HG02642 (cell line): Measurements from ENCODE around the gene RPL36.
"Not testable (repeated sequence)": the region's sequence is repeated elsewhere in the genome, so short reads cannot be mapped to it uniquely, and the experiment has no call there.

ENCODE experiments used
- ATAC-seq: cut with Tn5 transposase; IDR thresholded peaks from one replicate; pipeline ENCODE4 v1.9.1; 2021; ENCODE audit warnings: mild to moderate bottlenecking; ENCODE audit not compliant: unreplicated experiment, poor library complexity

The RPL36 gene

DNA sequence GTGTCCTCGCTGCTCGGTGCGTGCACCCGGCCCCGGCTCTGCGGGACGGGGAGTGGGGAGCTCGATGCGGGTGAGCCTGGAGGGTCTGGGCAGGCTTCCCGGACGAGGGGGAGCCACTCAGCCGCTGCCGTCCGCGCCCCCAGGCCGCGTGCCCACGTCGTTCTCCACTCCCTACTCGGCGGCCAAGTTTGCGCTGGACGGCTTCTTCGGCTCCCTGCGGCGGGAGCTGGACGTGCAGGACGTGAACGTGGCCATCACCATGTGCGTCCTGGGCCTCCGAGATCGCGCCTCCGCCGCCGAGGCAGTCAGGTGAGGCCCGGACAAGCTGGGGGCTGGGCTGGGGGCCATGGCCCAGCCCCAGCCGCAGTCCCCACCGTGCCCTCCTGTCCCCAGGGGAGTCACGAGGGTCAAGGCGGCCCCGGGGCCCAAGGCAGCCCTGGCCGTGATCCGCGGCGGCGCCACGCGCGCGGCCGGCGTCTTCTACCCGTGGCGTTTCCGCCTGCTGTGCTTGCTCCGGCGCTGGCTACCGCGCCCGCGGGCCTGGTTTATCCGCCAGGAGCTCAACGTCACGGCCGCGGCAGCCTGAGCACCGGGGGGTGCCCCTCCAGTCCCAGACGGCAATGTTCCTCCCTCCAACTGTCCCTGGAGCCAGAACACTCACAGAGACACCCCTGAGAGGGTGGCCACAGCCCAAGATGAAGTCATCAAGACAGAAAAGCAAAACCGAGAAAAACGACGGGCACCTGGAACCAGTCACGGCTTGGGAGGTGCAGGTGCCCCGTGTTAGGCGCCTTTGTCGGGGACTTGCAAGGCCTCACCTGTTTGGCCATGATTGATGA, 2.5 kb upstream of the RPL36 start:
- no peak for ATAC-seq

DNA sequence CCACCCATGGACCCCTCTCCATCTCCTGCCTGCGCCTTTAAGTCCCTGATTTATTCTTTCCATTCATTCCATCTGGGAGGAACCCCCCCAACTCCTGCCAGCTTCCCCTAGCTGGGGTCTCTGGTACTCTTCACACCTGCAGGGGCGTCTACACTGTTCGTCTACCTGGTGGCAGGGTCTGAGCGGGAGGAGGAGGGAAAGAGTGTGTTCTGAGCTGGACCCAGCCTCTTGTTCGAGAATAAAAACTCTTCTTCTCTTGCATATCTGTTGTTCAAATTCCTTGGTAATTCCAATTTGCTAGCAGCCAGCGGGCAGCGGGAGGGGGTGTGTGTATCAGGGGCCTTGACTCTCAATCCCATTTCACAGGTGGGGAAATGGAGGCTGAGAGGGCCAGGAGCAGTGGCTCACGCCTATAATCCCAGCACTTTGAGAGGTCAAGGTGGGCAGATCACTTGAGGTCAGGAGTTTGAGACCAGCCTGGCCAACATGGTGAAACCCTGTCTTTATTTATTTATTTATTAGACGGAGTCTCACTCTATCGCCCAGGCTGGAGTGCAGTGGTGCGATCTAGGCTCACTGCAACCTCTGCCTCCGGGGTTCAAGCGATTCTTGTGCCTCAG, 1.7 kb upstream of the RPL36 start:
- not testable (repeated sequence) for ATAC-seq

DNA sequence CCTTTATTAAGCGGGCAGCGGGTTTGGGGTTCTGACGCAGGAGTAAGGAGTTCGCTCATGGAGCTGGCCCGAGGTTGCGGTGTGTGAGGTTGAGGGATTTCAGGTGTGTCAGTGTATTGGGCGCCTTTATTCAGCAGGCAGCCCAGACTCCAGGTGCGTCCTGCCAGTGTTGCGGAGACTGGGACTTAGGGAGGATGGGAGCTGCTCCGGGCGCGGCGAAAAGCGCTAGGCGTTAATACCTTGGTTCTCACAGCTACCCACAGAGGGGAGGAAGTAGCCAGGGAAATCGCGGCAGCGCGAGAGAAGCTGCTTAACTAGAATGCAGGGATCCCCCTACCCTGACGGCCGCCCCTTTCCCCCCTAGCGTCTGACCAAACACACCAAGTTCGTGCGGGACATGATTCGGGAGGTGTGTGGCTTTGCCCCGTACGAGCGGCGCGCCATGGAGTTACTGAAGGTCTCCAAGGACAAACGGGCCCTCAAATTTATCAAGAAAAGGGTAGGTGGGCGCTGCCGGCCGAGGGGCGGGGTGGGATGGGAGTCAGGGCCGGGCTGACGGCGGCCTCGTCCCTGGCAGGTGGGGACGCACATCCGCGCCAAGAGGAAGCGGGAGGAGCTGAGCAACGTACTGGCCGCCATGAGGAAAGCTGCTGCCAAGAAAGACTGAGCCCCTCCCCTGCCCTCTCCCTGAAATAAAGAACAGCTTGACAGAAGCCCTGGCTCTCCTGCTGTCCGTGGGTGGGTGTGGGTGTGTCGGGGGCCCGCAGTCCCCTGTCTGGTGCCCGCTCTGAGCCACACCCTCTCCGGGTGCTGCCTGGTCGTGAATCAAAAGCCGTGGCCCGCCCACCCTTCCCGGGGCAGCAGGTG, 1.1 kb downstream of the RPL36 start:
- ATAC-seq: no peak

DNA sequence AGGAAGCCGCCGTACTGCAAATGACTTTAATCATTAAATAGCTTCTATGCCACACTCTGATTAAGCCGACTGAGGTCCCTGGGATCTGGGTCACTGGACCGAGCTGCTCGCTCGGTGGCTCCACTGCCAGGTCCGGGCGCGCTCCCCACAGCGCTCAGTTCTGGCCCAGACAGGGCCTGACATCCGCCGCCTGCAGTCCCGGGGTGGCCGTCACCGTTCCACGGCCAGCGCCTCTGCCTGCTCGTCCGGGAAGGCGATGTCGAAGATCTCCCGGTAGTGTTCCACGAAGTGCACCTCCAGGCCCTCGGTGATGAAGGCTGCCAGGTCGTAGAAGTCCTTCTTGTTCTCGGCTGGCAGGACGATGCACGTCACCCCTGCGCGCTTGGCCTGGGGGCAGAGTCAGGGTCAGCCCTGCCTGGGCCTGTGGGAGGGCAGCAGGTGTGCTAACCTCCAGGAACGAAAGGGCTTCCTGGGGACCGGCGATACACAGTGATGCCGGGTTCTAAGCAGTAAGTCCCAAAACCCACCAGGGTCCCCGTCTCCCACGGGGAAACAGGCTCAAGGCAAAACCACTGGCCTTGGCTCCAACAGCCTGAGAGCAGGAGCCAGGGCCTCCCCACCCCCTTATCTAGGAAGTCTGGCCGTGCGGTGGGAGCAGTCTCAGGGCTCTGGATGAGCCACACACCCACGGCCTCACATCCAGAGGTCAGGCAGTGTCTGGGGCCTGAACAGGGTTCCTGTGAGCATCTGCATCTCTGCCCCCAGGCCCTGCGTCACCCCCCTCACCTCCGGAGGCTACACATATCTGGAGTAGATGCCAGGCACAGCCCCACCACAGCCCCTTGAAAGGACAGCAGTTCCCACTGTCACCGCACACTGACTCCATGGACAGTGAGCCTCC, 2.0 kb downstream of the RPL36 start:
- ATAC-seq: no peak

DNA sequence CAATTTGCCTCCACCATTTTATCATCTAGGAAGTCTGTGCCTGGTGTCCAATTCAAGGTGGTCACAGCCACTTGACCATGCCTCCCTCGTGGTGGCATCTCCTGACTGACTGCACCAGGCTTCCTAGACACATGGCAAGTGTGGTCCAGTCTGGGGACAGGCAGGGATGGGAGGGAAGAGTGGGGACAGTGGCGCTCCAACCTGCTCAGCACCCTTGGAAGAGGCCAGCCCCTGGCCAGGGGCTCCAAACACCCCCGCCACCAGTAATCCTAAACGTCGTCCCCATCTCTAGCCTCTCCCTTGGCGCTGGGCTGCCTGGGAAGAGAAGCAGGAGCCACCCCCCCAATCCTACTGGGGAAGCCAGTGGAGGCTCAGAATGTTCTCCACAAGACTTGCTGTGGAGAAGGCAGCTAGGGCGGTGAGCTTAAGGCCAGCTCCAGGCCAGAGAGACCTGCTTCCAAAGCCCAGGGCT, 2.7 kb downstream of the RPL36 start:
- ATAC-seq: no peak

DNA sequence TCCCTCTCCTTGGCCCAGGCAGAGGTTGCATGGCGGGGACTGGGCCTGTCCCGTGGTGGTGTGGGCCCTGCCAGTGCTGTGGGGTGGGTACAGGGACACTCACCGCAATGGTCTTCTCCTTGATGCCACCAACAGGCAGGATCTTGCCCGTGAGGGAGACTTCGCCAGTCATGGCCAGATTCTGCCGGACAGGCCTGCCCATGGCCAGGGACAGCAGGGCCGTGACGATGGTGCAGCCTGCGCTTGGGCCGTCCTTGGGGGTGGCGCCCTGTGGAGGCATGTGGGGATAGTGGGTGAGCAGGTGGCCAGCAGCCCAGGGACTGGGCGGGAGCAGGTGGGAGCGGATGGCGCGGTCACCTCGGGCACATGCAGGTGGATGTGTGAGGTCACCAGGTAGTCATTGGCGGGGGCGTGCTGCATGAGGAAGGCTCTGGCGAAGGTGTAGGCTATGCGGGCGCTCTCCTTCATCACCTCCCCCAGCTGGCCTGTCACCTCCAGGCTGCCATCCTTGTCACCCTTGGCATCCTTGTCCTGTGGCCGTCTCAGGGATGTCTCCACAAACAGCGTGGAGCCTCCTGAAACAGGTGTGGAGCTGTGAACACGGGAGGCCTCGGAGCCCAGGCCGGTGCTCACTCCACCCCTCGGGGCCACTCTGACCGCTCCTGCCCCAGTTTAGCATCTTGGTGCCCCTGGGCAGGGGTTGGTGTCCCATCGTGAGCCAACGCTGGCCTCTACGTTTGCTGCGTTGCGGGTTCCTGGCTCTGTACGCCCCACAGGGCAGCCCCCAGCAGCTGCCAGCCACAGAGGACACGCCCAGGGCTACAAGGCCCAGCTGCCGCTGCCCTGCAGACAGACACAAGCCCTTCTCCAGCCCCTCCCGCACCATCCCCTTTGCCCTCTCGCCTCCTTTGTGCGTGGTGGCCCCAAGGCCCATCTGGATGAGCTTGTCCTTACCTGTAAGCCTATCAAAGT, 3.4 kb downstream of the RPL36 start:
- ATAC-seq: no peak

DNA sequence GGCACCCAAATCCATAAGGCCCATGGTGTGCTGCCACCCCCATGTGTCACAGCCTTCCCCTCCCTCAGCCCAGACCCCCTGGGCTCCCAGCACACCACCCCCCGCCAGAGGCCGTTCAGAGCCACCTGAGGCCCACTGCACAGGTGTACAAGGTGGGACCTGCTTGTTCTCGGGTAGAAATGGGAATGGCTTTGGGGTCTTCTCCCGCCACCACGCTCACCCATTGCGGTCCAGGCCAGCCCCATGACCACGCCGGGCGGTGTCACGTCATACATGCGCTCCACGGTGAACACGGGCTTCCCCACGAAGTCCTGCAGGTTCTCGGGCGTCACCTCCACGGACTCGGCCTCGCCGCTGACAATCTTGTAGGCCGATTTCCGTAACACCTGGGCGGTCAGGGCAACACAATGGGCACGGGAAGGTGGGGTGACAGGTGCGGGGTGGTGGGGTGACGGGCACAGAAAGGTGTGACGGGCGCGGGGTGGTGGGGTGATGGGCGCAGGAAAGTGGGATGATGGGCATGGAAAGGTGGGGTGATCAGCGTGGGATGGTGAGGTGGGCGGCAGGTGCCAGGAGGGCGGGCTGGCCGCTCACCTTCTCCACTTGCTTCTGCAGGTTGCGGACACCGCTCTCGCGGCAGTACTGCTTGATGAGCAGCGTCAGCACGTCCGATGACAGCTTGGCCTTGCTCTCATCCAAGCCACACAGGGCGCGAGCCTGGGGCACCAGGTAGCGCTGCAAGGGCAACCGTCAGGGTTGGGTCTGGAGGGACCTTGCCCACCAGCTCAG, 4.3 kb downstream of the RPL36 start:
- ATAC-seq: no peak

DNA sequence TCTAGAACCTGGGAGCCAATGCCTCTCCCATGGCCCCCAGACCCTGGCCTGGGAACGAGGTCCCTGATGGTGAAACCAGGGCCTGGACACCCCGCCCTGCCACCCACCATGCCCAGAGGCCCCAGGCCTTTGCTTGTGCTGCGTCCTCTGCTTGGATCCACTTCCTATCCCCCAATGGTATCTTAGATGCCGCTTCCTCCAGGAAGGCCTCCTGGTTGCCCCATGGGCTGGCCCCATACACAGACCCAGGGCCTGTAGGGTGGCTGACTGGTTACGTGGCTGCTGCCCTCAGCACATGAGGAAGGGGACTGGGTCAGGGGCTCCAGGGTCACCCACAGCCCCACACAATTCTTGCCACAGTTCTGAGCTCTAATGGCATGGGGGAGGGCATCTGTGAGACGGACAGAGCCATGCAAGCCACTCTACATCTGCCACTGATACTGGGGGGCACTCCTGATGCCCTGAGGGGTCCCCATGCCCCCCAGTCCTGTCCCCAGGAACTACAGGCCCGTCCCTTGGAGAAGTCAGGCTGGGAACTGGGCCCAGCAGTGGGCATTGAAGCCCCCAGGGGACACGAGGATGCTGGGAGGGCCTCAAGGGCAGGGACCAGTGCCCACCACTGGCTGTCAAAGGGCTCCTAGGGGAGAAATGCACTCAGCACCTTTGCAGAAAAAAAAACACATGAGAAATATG, 5.0 kb downstream of the RPL36 start:
- ATAC-seq: no peak

DNA sequence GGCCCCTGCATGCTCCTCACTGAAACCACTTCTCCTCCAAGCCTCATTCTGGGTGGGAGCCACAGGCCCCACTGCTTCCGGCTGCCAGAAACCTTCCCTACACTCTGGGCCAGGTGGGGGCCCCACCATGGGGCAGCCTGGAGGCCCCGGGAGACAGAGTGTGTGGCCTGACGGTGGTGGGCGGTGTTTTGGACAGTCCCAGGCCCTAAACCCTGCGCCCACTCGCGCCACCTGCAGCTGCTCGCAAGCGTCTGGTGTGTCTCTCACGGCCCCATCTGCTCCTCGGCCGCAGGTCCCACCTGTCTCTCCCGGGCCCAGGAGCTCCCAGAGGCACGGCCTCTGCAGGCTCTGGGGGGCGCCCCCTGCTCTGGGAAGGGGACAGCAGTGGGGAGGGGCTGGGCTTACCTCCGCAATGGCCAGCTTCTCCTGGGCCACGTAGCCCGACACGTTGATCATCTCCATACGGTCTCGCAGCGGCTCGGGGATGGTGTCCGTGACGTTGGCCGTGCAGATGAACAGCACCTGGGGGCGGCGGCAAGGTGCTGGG, 5.6 kb downstream of the RPL36 start:
- ATAC-seq: no peak

DNA sequence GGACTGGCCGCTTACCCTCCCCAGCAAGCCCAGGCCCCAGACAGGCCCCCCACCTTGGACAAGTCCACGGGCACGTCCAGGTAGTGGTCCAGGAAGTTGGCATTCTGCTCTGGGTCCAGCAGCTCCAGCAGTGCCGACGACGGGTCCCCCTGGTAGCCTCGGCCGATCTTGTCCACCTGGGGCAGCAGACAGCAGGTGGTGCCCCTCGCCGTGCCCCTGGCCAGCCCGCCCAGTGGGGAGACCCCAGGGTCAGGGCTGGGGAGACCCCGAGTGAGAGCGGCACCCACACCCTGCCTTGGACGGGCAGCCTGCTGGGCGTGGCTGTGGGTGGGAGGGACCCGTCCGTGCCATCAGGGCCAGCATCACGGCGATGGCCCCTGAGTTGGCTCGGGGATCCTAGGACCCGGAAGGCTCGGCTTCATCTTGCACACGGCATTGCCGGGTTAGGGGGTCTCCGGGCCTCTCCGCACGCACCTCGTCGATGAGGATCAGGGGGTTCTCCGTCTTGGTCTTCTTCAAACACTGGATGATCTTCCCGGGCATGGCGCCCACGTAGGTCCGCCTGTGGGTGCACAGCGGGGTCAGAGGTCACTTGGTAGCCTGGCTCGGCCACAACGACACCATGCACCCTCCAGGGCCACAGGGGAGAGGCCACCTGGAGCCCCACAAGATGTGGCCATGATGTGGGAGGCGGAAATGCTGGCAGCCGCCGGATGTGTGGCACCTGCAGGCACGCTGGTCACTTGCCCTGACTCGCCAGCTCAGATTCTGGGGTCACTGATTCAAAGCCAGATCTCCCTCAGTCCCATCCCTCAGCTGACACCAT, 6.3 kb downstream of the RPL36 start:
- ATAC-seq: no peak

DNA sequence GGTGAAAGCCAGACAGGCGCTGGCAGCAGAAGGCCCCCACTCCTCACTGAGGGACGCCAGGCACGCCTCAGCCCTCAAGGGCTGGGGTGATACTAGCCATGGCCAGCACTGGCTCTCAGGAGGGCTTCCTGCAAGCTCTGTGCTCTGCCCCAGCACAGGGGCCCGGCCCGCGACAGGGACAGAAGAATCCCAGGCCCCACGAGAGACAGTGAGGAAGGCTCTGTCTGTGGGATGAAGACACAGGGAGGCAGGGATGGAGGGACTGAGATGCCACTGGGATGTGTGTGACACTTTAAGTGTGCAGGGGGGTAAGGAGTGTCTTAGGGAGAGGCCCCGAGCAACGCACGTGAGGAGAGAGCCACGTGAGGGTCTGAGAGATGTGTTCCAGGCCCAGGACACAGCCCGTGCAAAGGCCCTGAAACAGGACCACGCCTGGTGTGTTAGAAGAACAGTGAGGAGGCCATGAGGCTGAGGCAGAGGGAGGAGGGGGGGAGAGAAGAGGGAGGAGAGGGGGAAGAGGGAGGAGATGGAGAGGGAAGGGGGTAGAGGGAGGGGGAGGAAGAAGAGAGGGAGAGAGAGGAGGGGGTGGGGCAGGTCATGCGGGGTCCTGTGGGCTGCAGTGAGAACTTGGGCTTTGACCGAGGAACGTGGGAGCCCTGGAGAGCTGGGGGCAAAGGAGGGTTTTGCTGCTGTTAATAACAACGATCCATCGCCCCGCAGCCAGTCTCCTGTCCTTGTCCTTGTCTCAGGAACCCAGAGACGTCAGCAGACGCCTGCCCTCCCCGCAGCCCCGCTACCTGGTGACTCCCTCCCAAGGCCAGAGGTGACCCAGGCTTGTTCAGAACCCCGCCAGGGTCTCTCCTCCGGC, 7.2 kb downstream of the RPL36 start:
- no peak for ATAC-seq

DNA sequence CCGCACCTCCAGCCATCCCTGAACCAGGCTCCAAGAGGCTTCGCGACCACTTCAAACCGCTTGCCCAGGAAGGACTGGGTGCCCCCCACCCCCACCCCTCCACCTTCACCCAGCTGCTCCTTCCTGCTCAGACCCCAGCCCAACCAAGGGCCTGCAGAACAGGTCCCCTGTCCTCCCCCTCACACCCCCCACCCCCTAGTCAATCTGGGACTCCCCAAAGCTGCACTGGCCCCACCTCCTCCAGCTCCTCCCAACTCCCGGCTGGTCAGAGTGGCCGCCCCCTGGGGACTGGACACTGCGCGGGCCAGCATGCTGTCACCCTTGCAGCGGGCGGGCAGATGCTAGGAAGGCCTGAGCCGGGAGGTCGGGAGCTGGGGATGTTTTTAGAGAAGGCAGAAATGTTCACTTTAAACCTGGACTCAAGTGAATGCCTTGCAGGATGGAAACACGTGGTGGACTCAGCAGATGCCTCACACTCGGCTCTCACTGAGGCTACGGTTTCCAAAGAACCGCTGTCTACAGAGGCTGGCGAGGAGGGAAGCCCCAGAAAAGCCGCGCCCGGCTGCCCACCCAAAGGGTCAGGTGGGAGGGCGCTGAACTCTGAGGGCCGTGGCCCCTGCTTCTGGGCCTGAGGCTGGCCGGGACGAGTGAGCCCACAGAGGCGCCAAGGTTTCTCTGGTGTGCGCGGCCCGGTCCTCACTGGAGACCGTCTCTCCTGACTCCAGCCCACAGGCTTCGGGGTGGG, 8.0 kb downstream of the RPL36 start:
- ATAC-seq: no peak

DNA sequence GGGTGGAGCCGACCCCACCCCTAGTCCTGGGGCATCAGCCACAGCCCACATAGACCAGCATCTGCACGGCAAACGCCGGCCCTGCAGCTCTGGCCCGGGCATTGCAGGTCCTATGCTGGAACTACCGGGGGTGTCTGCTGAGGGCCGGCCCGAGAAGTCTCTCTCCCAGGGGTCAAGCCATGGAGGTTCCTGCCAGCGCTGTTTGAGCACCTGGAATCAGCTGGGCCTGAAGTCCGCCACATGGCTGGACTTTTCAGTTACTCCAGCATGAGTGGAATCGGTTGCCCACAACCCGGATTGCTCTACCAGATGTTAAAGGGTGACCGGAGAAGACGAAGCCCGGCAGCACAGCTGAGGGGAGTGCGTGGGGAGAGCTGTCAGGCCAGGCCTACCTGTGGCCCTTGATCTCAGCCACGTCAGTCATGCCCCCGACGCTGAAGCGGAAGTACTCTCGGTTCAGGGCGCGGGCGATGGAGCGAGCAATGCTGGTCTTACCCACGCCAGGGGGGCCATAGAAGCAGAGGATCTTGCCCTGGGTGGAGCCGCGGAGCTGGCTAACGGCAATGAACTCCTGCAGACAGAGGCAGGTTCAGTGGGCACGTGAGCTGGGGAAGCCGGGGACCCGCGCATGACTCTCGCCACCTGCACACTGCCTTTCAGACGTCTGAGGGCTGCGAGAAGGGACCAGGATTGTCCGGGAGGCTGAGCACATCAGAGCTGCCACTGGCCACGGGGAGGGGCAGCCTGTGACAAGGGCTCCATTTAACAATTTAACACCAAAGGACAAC, 8.7 kb downstream of the RPL36 start:
- ATAC-seq: no peak
